SK-N-SH (cell line): ENCODE results near the gene YKT6. TPM values are rescaled to one million over a fixed set of nuclear protein-coding genes. Genes with fewer than 3 reads are reported as not detected.

Experiments used
- CTCF ChIA-PET: fragments of 300-600, 350-600 bp; formaldehyde crosslinking; extraction: SDS; loops from one replicate; lab custom pipeline; 2021; lab: Yijun Ruan, JAX
- POLR2A ChIA-PET: fragments of 350-600 bp; sonication (Branson Sonifier 250); formaldehyde crosslinking; extraction: SDS; loops from one replicate; lab custom pipeline; 2020; ENCODE audit warnings: antibody characterized with exemption, inconsistent platforms; lab: Yijun Ruan, JAX
- DNase-seq: peaks from one replicate; pipeline ENCODE4 v3.0.0; 2012
- H2AFZ ChIP-seq: fragments of 200-600 bp; sonication (generic); 2 replicates; pipeline ENCODE4 v1.8.1; 2016; ENCODE audit warnings: antibody characterized with exemption, mild to moderate bottlenecking, low read depth
- H3F3A ChIP-seq: fragments of 200-600 bp; sonication (generic); replicated peaks from 2 replicates; pipeline ENCODE3; 2016; ENCODE audit warnings: antibody characterized with exemption, mild to moderate bottlenecking; ENCODE audit not compliant: insufficient read depth
- H3K27ac ChIP-seq, 2 experiments: fragments of 200-500 bp in 1 of 2; fragments of 200-600 bp in 1 of 2; sonication (Bioruptor generic) in 1 of 2; sonication (generic), shearing (Covaris generic) in 1 of 2; 2 replicates each; pipeline versions ENCODE4 v1.5.1 to v1.6.1; 2014 to 2016; ENCODE audit warnings: low read depth in 2 of 2, inconsistent platforms in 1 of 2, low read length in 1 of 2, mild to moderate bottlenecking in 1 of 2, mixed read lengths in 1 of 2
- H3K27me3 ChIP-seq: fragments of 200-600 bp; sonication (generic), shearing (Covaris generic); 2 replicates; pipeline ENCODE4 v1.6.1; 2016; ENCODE audit warnings: mixed run types; ENCODE audit not compliant: insufficient read depth
- H3K36me3 ChIP-seq, 2 experiments: fragments of 200-500 bp in 1 of 2; fragments of 200-600 bp in 1 of 2; sonication (Bioruptor generic) in 1 of 2; sonication (generic) in 1 of 2; replicated peaks in 1 of 2; 2 replicates each; pipeline versions ENCODE3 to v1.5.1; 2014 to 2016; ENCODE audit warnings: low read length in 1 of 2, mild to moderate bottlenecking in 1 of 2; ENCODE audit not compliant: insufficient read depth in 2 of 2, control insufficient read depth in 1 of 2
- H3K4me1 ChIP-seq, 2 experiments: fragments of 200-500 bp in 1 of 2; fragments of 200-600 bp in 1 of 2; sonication (Bioruptor generic) in 1 of 2; sonication (generic), shearing (Covaris generic) in 1 of 2; 2 replicates each; pipeline versions ENCODE4 v1.5.1 to v1.6.1; 2014 to 2016; ENCODE audit warnings: low read depth in 1 of 2, low read length in 1 of 2, mixed run types in 1 of 2; ENCODE audit not compliant: insufficient read depth in 2 of 2, control insufficient read depth in 1 of 2
- H3K4me2 ChIP-seq: fragments of 200-600 bp; sonication (generic), shearing (Covaris generic); 2 replicates; pipeline ENCODE4 v1.6.1; 2017; ENCODE audit warnings: mixed run types
- H3K4me3 ChIP-seq, 2 experiments: fragments of 200-500 bp in 1 of 2; fragments of 200-600 bp in 1 of 2; sonication (Bioruptor generic) in 1 of 2; sonication (generic), shearing (Covaris generic) in 1 of 2; 2 replicates each; pipeline versions ENCODE4 v1.5.1 to v1.8.1; 2014 to 2016; ENCODE audit warnings: low read depth in 2 of 2, inconsistent platforms in 1 of 2, low read length in 1 of 2, mild to moderate bottlenecking in 1 of 2, mixed read lengths in 1 of 2, moderate library complexity in 1 of 2
- H3K79me2 ChIP-seq: fragments of 200-600 bp; sonication (generic); 2 replicates; pipeline ENCODE4 v1.8.1; 2017; ENCODE audit warnings: mild to moderate bottlenecking; ENCODE audit not compliant: insufficient read depth
- H3K9ac ChIP-seq: fragments of 200-600 bp; sonication (generic); 2 replicates; pipeline ENCODE4 v1.6.1; 2017; ENCODE audit warnings: mixed run types
- H3K9me2 ChIP-seq: fragments of 200-600 bp; sonication (generic); 2 replicates; pipeline ENCODE4 v1.6.1; 2017; ENCODE audit warnings: mixed run types
- H3K9me3 ChIP-seq: fragments of 200-600 bp; sonication (generic); 2 replicates; pipeline ENCODE4 v1.6.1; 2017; ENCODE audit warnings: mixed run types, mild to moderate bottlenecking, moderate library complexity
- H4K20me1 ChIP-seq: fragments of 200-600 bp; sonication (generic); 2 replicates; pipeline ENCODE4 v1.6.1; 2017; ENCODE audit warnings: mild to moderate bottlenecking, mixed run types; ENCODE audit not compliant: insufficient read depth
- EP300 ChIP-seq, 2 experiments: IDR thresholded peaks; 2 replicates each; pipeline versions ENCODE4 v1.4.0 to v1.6.1; 2012; ENCODE audit warnings: borderline replicate concordance in 1 of 2, low read depth in 1 of 2, low read length in 1 of 2
- EZH2phosphoT487 ChIP-seq: fragments of 200-600 bp; sonication (generic); IDR thresholded peaks from 2 replicates; pipeline ENCODE4 v1.6.1; 2017; ENCODE audit warnings: low read depth, mixed run types, mild to moderate bottlenecking, antibody characterized with exemption, moderate library complexity, borderline replicate concordance
- FOXJ3 ChIP-seq: sonication (generic); formaldehyde crosslinking; IDR thresholded peaks from 2 replicates; pipeline ENCODE4 v1.5.1; 2020; ENCODE audit warnings: mild to moderate bottlenecking, missing genetic modification reagents
- FOXM1 ChIP-seq: IDR thresholded peaks from 2 replicates; pipeline ENCODE4 v1.4.0; 2012; ENCODE audit warnings: low read depth, mild to moderate bottlenecking
- GATA2 ChIP-seq: sonication (generic); formaldehyde crosslinking; IDR thresholded peaks from 2 replicates; pipeline ENCODE4 v1.5.0; 2020; ENCODE audit warnings: mild to moderate bottlenecking, missing genetic modification reagents
- MEF2A ChIP-seq: IDR thresholded peaks from 2 replicates; pipeline ENCODE4 v1.4.0; 2012; ENCODE audit warnings: low read depth, borderline replicate concordance
- MXI1 ChIP-seq: IDR thresholded peaks from 2 replicates; pipeline ENCODE4 v1.6.1; 2012; ENCODE audit warnings: mild to moderate bottlenecking, low read depth, low read length, improper control_type of control experiment
- NRF1 ChIP-seq: IDR thresholded peaks from 2 replicates; pipeline ENCODE4 v1.6.1; 2012; ENCODE audit warnings: low read depth, mild to moderate bottlenecking, low read length
- RAD21 ChIP-seq: IDR thresholded peaks from 2 replicates; pipeline ENCODE4 v1.6.1; 2012; ENCODE audit warnings: mild to moderate bottlenecking, low read length
- RCOR1 ChIP-seq: fragments of 150-350 bp; IDR thresholded peaks from 2 replicates; pipeline ENCODE4 v1.6.1; 2017; ENCODE audit warnings: antibody characterized with exemption, low read length
- RFX5 ChIP-seq: IDR thresholded peaks from 2 replicates; pipeline ENCODE4 v1.6.1; 2012; ENCODE audit warnings: mild to moderate bottlenecking, improper control_type of control experiment, low read length
- RXRA ChIP-seq: IDR thresholded peaks from 2 replicates; pipeline ENCODE4 v1.4.0; 2012; ENCODE audit warnings: low read depth, mild to moderate bottlenecking, borderline replicate concordance
- SIN3A ChIP-seq: IDR thresholded peaks from 2 replicates; pipeline ENCODE4 v1.6.1; 2012; ENCODE audit warnings: low read depth, mild to moderate bottlenecking, low read length, moderate library complexity, borderline replicate concordance
- TAF1 ChIP-seq: IDR thresholded peaks from 2 replicates; pipeline ENCODE4 v1.6.1; 2012; ENCODE audit warnings: low read depth, mild to moderate bottlenecking, low read length, moderate library complexity, borderline replicate concordance
- TEAD4 ChIP-seq: IDR thresholded peaks from 2 replicates; pipeline ENCODE4 v1.4.0; 2012; ENCODE audit warnings: mild to moderate bottlenecking, borderline replicate concordance; ENCODE audit not compliant: insufficient read depth
- YY1 ChIP-seq: IDR thresholded peaks from 2 replicates; pipeline ENCODE4 v1.4.0; 2012; ENCODE audit warnings: low read depth, mild to moderate bottlenecking
- WGBS: methylation state at CpG from one replicate; pipeline ENCODE4 v1.1.6; 2017; ENCODE audit warnings: low lambda C conversion rate; 5-methylcytosine and 5-hydroxymethylcytosine counted together
- polyA plus RNA-seq, 3 experiments: library from polyadenylated mRNA; depleted of rRNA; stranded (reverse); fragments of >200 nt; gene quantifications; 2 replicates each; pipeline ENCODE4 v1.2.3, GENCODE V29; 2012
- TF ChIP-seq, protein P1 (sequence below): IDR thresholded peaks from 2 replicates; pipeline ENCODE4 v1.4.0; 2012; ENCODE audit warnings: low read depth
- TF ChIP-seq, protein P2 (sequence below): IDR thresholded peaks from 2 replicates; pipeline ENCODE4 v1.6.1; 2012; ENCODE audit warnings: mild to moderate bottlenecking, low read depth, low read length, moderate library complexity
- TF ChIP-seq, protein P3 (sequence below): fragments of 150-350 bp; IDR thresholded peaks from 2 replicates; pipeline ENCODE4 v1.6.1; 2016; ENCODE audit warnings: mild to moderate bottlenecking, low read depth, low read length
- TF ChIP-seq, protein P4 (sequence below): fragments of 200-600 bp; sonication (generic); IDR thresholded peaks from 2 replicates; pipeline ENCODE4 v1.6.1; 2017; ENCODE audit warnings: antibody characterized with exemption, mild to moderate bottlenecking, moderate library complexity

Gene YKT6
- polyA plus RNA-seq, 1 of the 3 experiments (the other 2 are of a cell fraction) = 170 TPM

DNA sequence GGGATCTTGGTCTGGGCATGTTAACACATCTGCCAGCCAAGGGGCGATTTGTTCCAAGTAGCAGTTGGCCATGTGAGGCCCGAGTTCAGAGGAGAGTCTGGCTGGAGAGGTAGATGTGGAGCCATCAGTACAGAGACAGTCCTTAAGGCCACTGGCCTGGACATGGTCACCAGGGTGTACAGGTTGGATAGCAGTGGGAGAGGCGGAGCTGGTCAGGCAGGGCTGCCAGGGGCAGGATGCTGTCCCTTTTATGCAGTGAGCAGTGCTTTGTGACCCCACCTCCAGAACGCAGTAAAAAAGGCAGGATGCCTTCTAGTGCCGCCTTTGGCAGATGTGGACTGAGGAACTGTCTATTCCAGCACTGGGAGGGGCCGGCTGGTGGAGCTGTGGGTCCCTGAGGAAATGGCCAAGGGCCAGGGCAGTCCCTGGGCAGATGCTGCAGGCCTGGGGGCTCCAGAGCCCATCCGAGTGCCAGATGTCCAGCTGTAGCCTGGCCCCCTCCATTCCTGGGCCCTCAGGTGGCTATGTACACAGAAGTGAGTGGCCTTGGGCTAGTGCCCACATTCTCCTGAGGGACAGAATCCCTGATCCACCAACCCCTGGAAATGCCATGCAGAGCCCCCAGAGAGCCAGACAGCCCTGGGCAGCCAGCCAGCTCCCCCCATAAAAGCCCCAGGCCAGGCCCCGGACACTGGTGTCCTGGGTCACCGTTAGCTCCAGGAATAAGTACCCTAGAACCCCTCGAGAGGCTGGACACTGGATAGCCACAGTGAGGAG, 42.5 kb upstream of the YKT6 start:
- POLR2A ChIA-PET = no interaction called here
- H3K4me3 ChIP-seq = no peak overlapping the region

More for the DNA sequence above, 42.5 kb upstream of the YKT6 start:
- Histone ChIP-seq H3K9me2 (no peaks in the 10 kb centered on the region), H3K9me3 (no peaks in the 10 kb centered on the region), H2AFZ (no peak overlapping the region), H3K79me2 (no peaks in the 10 kb centered on the region), H3K27me3 (no peaks in the 10 kb centered on the region), H3K4me1 (peaks cover 0 to 25% of the 10 kb centered on the region in 2 experiments; a peak in 2 of 4 replicates), H3K4me2 (no peak overlapping the region), H3K27ac (no peak overlapping the region; a peak in 1 of 4 replicates), H3K36me3 (no peaks in the 10 kb centered on the region), H3K9ac (no peak overlapping the region), H3F3A (peaks cover 2% of the 10 kb centered on the region), H4K20me1 (no peaks in the 10 kb centered on the region)
- WGBS = 71% methylated on average over 7 of the region's 10 CpGs
- CTCF ChIA-PET = interaction anchor here (0.6 to 1.3 kb wide), 4 partner anchors 12 to 331 kb away, joined by 3 to 4 read pairs (median 3); no protein-coding TSS in a partner anchor
- DNase-seq = peak; percentile 69
- TF ChIP-seq, protein P1, sequence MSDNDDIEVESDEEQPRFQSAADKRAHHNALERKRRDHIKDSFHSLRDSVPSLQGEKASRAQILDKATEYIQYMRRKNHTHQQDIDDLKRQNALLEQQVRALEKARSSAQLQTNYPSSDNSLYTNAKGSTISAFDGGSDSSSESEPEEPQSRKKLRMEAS = no peak
- TF ChIP-seq FOXM1 (no peak), TAF1 (no peak), MEF2A (no peak), SIN3A (no peak), TEAD4 (no peak), EZH2phosphoT487 (no peak), RAD21 (no peak), MXI1 (no peak), RXRA (no peak), EP300 (IDR thresholded peaks at IDR 0.05; ENCODE audit: borderline replicate concordance in 1 of 2, low read depth in 1 of 2, low read length in 1 of 2) (no peak), FOXJ3 (no peak), GATA2 (CRISPR knock-in tag) (no peak), RCOR1 (no peak), NRF1 (no peak), YY1 (no peak), RFX5 (no peak)
- TF ChIP-seq, protein P2, sequence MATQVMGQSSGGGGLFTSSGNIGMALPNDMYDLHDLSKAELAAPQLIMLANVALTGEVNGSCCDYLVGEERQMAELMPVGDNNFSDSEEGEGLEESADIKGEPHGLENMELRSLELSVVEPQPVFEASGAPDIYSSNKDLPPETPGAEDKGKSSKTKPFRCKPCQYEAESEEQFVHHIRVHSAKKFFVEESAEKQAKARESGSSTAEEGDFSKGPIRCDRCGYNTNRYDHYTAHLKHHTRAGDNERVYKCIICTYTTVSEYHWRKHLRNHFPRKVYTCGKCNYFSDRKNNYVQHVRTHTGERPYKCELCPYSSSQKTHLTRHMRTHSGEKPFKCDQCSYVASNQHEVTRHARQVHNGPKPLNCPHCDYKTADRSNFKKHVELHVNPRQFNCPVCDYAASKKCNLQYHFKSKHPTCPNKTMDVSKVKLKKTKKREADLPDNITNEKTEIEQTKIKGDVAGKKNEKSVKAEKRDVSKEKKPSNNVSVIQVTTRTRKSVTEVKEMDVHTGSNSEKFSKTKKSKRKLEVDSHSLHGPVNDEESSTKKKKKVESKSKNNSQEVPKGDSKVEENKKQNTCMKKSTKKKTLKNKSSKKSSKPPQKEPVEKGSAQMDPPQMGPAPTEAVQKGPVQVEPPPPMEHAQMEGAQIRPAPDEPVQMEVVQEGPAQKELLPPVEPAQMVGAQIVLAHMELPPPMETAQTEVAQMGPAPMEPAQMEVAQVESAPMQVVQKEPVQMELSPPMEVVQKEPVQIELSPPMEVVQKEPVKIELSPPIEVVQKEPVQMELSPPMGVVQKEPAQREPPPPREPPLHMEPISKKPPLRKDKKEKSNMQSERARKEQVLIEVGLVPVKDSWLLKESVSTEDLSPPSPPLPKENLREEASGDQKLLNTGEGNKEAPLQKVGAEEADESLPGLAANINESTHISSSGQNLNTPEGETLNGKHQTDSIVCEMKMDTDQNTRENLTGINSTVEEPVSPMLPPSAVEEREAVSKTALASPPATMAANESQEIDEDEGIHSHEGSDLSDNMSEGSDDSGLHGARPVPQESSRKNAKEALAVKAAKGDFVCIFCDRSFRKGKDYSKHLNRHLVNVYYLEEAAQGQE = no peak
- TF ChIP-seq, protein P3, sequence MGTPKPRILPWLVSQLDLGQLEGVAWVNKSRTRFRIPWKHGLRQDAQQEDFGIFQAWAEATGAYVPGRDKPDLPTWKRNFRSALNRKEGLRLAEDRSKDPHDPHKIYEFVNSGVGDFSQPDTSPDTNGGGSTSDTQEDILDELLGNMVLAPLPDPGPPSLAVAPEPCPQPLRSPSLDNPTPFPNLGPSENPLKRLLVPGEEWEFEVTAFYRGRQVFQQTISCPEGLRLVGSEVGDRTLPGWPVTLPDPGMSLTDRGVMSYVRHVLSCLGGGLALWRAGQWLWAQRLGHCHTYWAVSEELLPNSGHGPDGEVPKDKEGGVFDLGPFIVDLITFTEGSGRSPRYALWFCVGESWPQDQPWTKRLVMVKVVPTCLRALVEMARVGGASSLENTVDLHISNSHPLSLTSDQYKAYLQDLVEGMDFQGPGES = no peak
- TF ChIP-seq, protein P4, sequence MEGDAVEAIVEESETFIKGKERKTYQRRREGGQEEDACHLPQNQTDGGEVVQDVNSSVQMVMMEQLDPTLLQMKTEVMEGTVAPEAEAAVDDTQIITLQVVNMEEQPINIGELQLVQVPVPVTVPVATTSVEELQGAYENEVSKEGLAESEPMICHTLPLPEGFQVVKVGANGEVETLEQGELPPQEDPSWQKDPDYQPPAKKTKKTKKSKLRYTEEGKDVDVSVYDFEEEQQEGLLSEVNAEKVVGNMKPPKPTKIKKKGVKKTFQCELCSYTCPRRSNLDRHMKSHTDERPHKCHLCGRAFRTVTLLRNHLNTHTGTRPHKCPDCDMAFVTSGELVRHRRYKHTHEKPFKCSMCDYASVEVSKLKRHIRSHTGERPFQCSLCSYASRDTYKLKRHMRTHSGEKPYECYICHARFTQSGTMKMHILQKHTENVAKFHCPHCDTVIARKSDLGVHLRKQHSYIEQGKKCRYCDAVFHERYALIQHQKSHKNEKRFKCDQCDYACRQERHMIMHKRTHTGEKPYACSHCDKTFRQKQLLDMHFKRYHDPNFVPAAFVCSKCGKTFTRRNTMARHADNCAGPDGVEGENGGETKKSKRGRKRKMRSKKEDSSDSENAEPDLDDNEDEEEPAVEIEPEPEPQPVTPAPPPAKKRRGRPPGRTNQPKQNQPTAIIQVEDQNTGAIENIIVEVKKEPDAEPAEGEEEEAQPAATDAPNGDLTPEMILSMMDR = no peak
